ENCODE measurements around the gene CDK7.

CDK7 gene

DNA sequence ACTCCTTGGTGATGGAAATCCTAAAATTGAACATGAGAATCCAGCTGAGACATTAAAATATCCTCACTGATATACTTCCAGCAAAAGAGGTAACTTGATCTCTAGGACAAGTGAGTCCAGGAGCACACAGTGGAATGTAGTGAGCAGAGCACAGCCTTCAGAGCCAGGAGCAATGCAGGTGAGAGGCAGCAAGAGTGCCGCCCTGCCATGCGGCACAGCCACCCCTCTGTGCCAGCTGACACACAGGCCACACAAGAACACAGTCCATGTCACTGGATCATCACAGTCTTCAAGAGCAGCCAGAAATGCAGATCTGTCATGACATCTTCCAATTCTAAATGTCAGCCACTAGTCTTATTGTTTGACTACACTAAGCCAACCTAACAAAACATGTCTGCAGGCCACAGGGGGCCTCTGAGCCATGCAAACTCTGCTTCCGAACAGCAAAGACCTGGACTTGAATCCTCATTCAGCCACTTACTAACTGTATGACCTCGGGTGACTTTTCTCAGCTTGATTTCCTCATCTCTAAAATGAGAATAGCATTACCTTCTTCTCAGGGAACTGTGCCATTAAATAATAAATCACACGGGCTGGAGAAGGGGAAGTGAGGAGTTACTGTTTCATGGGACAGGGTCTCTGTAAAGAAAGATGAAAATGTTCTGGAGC lies 50.9 kb downstream of the CDK7 start:
- Histone ChIP-seq H2AFZ (no peak overlapping the region), H3K9ac (no peak overlapping the region), H3K36me3 (ENCODE audit: control insufficient read depth, insufficient read depth, low read length) (no peaks in the 10 kb centered on the region), H3K9me3 (ENCODE audit: control insufficient read depth, low read length) (no peaks in the 10 kb centered on the region), H3K27me3 (ENCODE audit: control insufficient read depth, insufficient read depth, low read length) (no peaks in the 10 kb centered on the region), H3K79me2 (no peaks in the 10 kb centered on the region), H3K4me3 (ENCODE audit: low read depth, low read length) (no peak overlapping the region), H3K4me2 (ENCODE audit: low read length) (no peak overlapping the region), H3K27ac (no peak overlapping the region), H3K4me1 (no peaks in the 10 kb centered on the region)
- TF ChIP-seq, protein P1, sequence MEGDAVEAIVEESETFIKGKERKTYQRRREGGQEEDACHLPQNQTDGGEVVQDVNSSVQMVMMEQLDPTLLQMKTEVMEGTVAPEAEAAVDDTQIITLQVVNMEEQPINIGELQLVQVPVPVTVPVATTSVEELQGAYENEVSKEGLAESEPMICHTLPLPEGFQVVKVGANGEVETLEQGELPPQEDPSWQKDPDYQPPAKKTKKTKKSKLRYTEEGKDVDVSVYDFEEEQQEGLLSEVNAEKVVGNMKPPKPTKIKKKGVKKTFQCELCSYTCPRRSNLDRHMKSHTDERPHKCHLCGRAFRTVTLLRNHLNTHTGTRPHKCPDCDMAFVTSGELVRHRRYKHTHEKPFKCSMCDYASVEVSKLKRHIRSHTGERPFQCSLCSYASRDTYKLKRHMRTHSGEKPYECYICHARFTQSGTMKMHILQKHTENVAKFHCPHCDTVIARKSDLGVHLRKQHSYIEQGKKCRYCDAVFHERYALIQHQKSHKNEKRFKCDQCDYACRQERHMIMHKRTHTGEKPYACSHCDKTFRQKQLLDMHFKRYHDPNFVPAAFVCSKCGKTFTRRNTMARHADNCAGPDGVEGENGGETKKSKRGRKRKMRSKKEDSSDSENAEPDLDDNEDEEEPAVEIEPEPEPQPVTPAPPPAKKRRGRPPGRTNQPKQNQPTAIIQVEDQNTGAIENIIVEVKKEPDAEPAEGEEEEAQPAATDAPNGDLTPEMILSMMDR (IDR thresholded peaks at IDR 0.05) = no peak

DNA sequence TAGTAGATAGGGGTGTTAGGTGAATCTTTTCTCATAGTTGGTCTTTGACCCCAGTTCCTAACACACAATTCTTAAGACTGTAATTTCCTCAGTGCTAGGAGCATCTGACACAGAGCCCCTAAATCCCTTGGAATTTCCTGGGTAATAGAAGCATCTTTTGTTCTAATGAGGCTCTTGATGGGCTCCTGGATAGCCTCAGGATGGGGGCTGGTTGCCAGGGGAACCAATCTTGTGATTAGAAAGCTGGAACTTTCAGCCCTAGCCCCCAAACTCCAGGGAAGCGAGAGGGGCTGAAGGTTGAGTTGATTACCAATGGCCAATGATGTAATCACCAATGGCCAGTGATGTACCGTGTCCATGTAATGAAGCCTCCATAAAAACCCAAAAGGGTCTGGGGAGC lies 53.4 kb downstream of the CDK7 start:
- H3K27ac ChIP-seq = no peak overlapping the region
- TF ChIP-seq, protein P1 (IDR thresholded peaks at IDR 0.05) = no peak
- no peaks in the 10 kb centered on the region for H3K27me3 ChIP-seq (ENCODE audit: control insufficient read depth, insufficient read depth, low read length)
- H2AFZ ChIP-seq = no peak overlapping the region
- H3K9ac ChIP-seq = no peak overlapping the region
- no peaks in the 10 kb centered on the region for H3K4me1 ChIP-seq
- H3K36me3 ChIP-seq (ENCODE audit: control insufficient read depth, insufficient read depth, low read length) = no peaks in the 10 kb centered on the region
- H3K4me2 ChIP-seq (ENCODE audit: low read length) = no peak overlapping the region
- no peak overlapping the region for H3K4me3 ChIP-seq (ENCODE audit: low read depth, low read length)
- no peaks in the 10 kb centered on the region for H3K79me2 ChIP-seq
- no peaks in the 10 kb centered on the region for H3K9me3 ChIP-seq (ENCODE audit: control insufficient read depth, low read length)

DNA sequence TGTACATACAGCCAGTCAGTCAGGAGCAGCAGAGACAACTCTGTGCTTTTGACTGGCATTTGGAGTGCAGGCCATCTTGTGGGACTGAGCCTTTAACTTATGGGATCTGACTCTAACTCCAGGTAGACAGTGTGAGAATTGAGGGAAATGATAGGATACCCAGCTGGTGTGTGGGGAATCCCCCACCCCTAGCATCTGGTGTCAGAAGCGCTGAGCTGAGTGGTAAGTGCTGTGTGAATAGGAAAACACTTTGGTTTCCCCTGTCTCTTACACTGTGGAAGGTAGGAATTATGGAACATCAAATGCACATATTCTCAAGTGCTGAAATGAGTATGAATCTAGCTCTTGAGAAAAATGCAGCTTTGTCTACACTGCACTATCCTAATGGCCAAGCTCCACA lies 54.0 kb downstream of the CDK7 start:
- H3K27ac ChIP-seq = no peak overlapping the region
- H3K9me3 ChIP-seq (ENCODE audit: control insufficient read depth, low read length) = no peaks in the 10 kb centered on the region
- no peak overlapping the region for H3K4me2 ChIP-seq (ENCODE audit: low read length)
- no peaks in the 10 kb centered on the region for H3K79me2 ChIP-seq
- H3K9ac ChIP-seq = no peak overlapping the region
- TF ChIP-seq, protein P1 (IDR thresholded peaks at IDR 0.05) = no peak
- no peak overlapping the region for H2AFZ ChIP-seq
- no peaks in the 10 kb centered on the region for H3K36me3 ChIP-seq (ENCODE audit: control insufficient read depth, insufficient read depth, low read length)
- no peaks in the 10 kb centered on the region for H3K27me3 ChIP-seq (ENCODE audit: control insufficient read depth, insufficient read depth, low read length)
- H3K4me3 ChIP-seq (ENCODE audit: low read depth, low read length) = no peak overlapping the region
- H3K4me1 ChIP-seq = no peaks in the 10 kb centered on the region

DNA sequence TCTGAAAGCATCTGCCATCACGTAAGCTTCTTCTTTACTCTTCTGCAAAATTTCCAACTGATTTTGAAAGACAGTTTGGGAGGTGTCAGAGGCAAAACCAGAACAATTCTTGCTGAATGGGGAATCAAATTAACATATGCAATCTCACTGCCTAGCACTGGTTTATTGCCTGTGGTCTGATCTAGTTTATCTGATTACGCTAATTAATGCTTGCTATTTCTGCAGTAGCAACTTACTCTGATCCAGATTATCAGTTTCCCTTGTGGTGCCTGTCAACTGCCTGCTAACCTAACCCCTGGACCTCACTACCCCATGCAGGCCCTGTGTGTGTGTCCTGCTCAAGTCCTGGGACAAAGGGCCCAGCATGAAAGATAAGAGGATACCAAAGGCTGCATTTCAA lies 57.6 kb downstream of the CDK7 start:
- Histone ChIP-seq H2AFZ (no peak overlapping the region), H3K27me3 (ENCODE audit: control insufficient read depth, insufficient read depth, low read length) (no peaks in the 10 kb centered on the region), H3K9ac (no peak overlapping the region), H3K27ac (no peak overlapping the region), H3K36me3 (ENCODE audit: control insufficient read depth, insufficient read depth, low read length) (no peaks in the 10 kb centered on the region), H3K9me3 (ENCODE audit: control insufficient read depth, low read length) (no peaks in the 10 kb centered on the region), H3K79me2 (no peaks in the 10 kb centered on the region), H3K4me3 (ENCODE audit: low read depth, low read length) (no peak overlapping the region), H3K4me1 (no peaks in the 10 kb centered on the region), H3K4me2 (ENCODE audit: low read length) (no peak overlapping the region)
- TF ChIP-seq, protein P1 (IDR thresholded peaks at IDR 0.05) = no peak

DNA sequence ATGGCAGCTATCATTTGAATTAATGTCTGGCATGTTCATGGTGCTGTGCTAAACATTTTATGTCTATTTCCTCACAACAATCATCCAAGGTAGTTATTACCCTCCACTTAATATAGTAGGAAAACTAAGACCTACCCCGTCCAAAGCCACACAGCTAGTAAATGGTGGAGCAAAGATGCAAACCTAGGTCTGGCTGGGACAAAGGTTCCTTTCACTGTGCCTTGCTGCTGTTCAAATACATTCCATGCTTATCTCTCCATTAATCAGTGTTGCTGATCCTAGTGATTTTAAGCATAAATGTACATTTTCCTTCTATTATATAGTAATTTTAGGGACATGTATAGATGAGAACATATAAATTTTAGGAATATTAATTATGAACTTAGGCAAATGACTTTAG lies 59.2 kb downstream of the CDK7 start:
- no peak overlapping the region for H3K9ac ChIP-seq
- TF ChIP-seq, protein P1 (IDR thresholded peaks at IDR 0.05) = no peak
- no peaks in the 10 kb centered on the region for H3K4me1 ChIP-seq
- no peaks in the 10 kb centered on the region for H3K36me3 ChIP-seq (ENCODE audit: control insufficient read depth, insufficient read depth, low read length)
- H3K4me3 ChIP-seq (ENCODE audit: low read depth, low read length) = no peak overlapping the region
- no peaks in the 10 kb centered on the region for H3K27me3 ChIP-seq (ENCODE audit: control insufficient read depth, insufficient read depth, low read length)
- H3K79me2 ChIP-seq = no peaks in the 10 kb centered on the region
- no peak overlapping the region for H3K27ac ChIP-seq
- no peaks in the 10 kb centered on the region for H3K9me3 ChIP-seq (ENCODE audit: control insufficient read depth, low read length)
- H3K4me2 ChIP-seq (ENCODE audit: low read length) = no peak overlapping the region
- no peak overlapping the region for H2AFZ ChIP-seq

Measured in parathyroid adenoma (tissue), 2 donors.